ENCODE results near the gene OSBPL9.

OSBPL9 gene

DNA sequence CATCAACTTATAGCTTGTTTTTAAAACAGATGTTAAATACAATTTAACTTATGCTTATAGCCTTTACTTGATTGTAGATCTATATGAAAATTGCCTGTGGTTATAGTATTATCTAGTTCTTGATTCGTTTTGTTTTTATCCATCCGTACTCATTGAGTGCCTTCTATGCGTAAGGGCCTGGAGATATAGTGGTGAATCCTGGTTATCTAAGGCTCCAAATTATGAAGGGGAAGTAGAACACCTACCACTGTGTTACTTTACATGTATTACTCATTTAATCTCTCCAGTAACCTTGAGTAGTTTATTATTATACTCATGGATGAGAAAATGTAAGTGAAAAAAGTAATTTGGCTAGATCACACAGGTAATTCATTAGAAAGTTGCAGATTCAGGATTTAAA, 121.8 kb downstream of the OSBPL9 start:
- TF ChIP-seq CTCF (IDR thresholded peaks at IDR 0.05) = no peak
- no peak for TF ChIP-seq ZFX (IDR thresholded peaks at IDR 0.05; ENCODE audit: borderline replicate concordance)
- no peak overlapping the region for H3K27ac ChIP-seq

DNA sequence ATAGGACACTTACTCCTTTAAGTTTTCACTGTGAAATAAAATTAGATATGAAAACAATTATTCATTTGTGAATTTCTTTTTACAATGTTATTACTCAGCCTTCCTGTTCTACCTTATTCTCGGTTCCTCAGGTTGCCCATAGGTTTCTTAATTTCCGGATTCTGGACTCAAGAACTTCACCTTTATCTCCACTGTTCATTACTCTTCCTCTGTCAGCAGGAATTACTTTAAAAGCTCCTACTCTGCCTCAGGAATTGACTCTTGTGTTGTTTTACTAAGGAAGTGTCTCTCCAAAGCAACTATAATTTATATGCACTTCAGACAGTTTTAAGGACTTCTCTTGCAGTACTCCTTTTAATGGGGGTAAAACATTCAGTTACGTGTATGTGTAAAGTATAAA, 123.8 kb downstream of the OSBPL9 start:
- TF ChIP-seq ZFX (IDR thresholded peaks at IDR 0.05; ENCODE audit: borderline replicate concordance) (no peak), CTCF (IDR thresholded peaks at IDR 0.05) (no peak)
- no peak overlapping the region for H3K27ac ChIP-seq

- H3K27ac ChIP-seq = no peak overlapping the region
- no peak for TF ChIP-seq CTCF (IDR thresholded peaks at IDR 0.05)
- no peak for TF ChIP-seq ZFX (IDR thresholded peaks at IDR 0.05; ENCODE audit: borderline replicate concordance)
These were observed 124.3 kb downstream of the OSBPL9 start for GRCh38 chr1:51741121-51741681.

- no peak overlapping the region for H3K27ac ChIP-seq
- no peak for TF ChIP-seq CTCF (IDR thresholded peaks at IDR 0.05)
- no peak for TF ChIP-seq ZFX (IDR thresholded peaks at IDR 0.05; ENCODE audit: borderline replicate concordance)
These were observed 127.8 kb downstream of the OSBPL9 start for GRCh38 chr1:51744506-51745303.

DNA sequence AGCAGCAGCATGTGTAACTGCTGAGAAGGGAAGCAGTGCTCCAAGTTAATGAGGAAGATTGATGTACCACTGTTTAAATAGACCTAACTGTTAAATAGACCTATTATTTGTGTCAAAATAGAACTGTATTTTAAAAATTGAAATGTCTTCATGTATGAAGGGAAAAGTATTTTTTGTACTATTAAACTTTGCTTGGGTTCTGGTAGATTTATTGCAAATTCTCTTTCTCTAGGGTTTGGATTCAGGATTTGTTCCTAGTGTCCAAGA, 128.3 kb downstream of the OSBPL9 start:
- TF ChIP-seq CTCF (IDR thresholded peaks at IDR 0.05) (no peak), ZFX (IDR thresholded peaks at IDR 0.05; ENCODE audit: borderline replicate concordance) (no peak)
- H3K27ac ChIP-seq = no peak overlapping the region

- TF ChIP-seq ZFX (IDR thresholded peaks at IDR 0.05; ENCODE audit: borderline replicate concordance) = no peak
- H3K27ac ChIP-seq = no peak overlapping the region
These were observed 132.3 kb downstream of the OSBPL9 start for GRCh38 chr1:51749151-51749550.

- H3K27ac ChIP-seq = no peak overlapping the region
- no peak for TF ChIP-seq CTCF (IDR thresholded peaks at IDR 0.05)
- no peak for TF ChIP-seq ZFX (IDR thresholded peaks at IDR 0.05; ENCODE audit: borderline replicate concordance)
These were observed 133.3 kb downstream of the OSBPL9 start for GRCh38 chr1:51750218-51750617.

Measured in 22Rv1 (cell line).